GM12892 (cell line): ENCODE measurements around the gene C6orf136.
A peak's percentile ranks its signal among the peaks of the same experiment; 100 is the strongest.

Source experiments
- DNase-seq: peaks from one replicate; pipeline ENCODE4 v3.0.0; 2011; ENCODE audit not compliant: insufficient read length
- FAIRE-seq: peaks from 2 replicates; lab custom pipeline; 2011; peaks lifted over from hg19 to GRCh38; lab: Jason Lieb, UNC
- POLR2A ChIP-seq: IDR thresholded peaks from 2 replicates; pipeline ENCODE4 v1.6.1; 2011; ENCODE audit warnings: low read depth, low read length, control low read depth
- POLR2AphosphoS5 ChIP-seq: IDR thresholded peaks from 2 replicates; pipeline ENCODE4 v1.6.1; 2011; ENCODE audit warnings: low read depth, low read length, control low read depth
- TAF1 ChIP-seq: IDR thresholded peaks from 2 replicates; pipeline ENCODE4 v1.6.1; 2011; ENCODE audit warnings: low read depth, mild to moderate bottlenecking, control low read depth, low read length, borderline replicate concordance

C6orf136 gene

DNA sequence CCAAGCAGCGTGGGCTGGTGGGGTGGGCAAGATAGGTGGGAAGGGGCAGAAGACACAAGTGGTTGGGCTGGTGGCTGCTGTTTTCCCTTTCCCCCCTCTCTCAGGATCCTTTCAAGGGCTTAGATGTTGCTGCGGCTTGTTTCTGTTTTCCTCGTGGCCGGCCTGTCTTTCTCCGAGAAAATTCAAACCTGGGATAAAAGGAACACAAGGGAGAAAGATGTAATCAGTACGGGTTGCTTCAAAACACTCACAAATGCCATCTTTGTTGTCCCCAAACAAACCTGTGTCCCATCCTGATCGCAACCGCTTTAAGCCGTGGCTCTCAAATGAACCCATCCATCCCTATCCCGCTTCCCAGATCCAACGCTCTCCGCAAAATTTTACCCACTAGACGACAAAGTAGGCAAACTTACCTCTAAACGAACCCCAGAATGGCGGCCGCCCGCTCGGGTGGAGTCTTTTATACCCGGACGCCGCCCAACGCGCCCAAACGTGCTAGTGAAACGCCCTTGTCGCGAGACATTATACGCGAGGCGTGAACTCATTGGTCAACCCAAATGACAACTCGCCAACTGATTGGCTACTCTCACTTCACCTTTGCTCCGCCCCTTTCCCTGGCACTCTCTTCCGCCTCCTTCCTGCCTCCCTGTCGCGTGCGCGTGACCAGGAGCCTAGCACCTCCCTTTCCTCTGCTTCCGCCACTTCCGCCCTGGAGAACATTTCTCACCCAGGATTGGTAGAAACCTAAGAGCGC is 29.9 kb upstream of the C6orf136 start, which contains the start of gene PPP1R10:
PPP1R10 (minus strand) TSS at position 433 of the 754 bp plus-strand sequence. CDS start 7,299 bp downstream, outside the sequence.
- TF ChIP-seq TAF1 (peak; percentile 99), POLR2A (peak; percentile 99), POLR2AphosphoS5 (peak; percentile 100)
- DNase-seq: peak; percentile 76
- FAIRE-seq: peak; percentile 97

DNA sequence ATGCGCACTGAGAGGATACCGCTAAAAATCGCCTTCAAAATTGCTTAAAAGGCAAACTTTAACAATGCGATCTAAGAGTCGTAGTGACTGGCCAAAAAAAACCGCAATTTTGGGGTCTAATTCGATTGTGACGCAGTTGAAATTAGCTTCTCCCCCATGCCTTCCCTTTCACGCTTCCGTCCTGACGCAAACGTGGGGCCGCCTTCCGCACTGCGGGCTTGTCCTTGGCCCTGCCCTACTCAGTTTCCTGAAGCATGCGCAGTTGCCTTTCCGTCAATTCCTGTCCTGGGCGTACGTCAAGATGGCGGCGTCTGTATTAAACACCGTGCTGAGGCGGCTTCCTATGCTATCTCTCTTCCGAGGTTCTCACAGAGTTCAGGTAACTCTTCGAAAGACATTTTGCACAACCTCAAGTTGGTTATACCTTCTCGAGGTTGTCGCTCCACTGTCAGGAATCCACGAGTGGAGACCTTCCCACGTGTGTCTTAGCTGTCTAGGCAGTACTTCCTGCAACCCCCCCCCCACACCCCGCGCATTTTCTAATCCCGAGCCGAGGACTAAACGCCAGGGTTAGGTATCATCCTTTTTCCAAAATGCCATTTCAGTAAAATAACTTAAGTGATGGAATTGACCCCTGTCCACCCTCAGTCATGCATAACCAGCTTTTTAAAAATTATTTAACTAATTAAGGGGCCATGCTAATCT is 29.2 kb upstream of the C6orf136 start, which contains the start of gene MRPS18B:
MRPS18B (plus strand) TSS at position 276 of the 705 bp plus-strand sequence; CDS start at position 302, 26 bp downstream.
- DNase-seq (peak; percentile 71), FAIRE-seq (no peak)
- peak; percentile 97 for TF ChIP-seq POLR2A
- TF ChIP-seq POLR2AphosphoS5: peak; percentile 95
- TF ChIP-seq TAF1: peak; percentile 96

DNA sequence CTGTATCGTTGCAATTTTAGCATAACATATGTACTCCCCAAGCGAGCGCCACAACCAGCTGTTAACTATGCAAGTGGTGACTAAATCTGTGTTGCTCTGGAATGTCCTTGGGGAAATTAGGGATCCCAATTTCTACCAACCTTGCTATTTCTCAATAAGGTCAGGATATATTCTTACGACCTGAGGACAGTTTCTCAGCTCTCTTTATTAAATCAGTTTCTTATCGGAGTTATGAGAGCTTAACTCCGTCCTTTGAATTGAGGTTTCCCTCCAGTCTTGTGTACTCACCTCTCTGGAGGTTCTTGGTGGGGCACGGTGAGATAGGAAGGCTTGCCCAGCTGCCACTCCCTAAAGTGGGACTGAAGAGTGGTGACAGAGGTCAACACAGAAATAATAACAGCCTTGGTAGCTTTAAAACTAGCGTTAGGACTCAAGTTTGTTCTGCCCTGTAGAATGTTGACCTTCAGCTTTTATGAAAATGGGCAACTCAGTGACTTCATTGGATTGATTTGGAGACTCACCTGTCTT is 28.6 kb upstream of the C6orf136 start:
- FAIRE-seq (no peak), DNase-seq (no peak)
- TF ChIP-seq POLR2AphosphoS5 (no peak), POLR2A (no peak), TAF1 (no peak)

DNA sequence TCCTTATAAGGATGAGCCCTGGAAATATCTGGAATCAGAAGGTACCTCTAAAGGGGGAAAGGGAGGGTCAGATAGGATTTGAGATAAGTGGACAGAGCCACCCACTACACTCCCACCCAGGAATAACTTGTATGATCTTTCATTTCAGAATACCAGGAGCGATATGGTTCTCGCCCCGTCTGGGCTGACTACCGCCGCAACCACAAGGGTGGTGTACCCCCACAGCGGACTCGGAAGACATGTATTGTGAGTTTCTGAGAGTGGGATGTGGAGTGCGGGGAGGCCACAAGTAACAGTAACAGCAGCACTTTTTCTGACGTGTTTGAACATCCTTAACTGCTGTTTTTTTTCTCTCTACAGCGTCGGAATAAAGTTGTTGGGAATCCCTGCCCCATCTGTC is 27.4 kb upstream of the C6orf136 start:
- DNase-seq (no peak), FAIRE-seq (no peak)
- TF ChIP-seq POLR2AphosphoS5: no peak
- no peak for TF ChIP-seq TAF1
- no peak for TF ChIP-seq POLR2A

DNA sequence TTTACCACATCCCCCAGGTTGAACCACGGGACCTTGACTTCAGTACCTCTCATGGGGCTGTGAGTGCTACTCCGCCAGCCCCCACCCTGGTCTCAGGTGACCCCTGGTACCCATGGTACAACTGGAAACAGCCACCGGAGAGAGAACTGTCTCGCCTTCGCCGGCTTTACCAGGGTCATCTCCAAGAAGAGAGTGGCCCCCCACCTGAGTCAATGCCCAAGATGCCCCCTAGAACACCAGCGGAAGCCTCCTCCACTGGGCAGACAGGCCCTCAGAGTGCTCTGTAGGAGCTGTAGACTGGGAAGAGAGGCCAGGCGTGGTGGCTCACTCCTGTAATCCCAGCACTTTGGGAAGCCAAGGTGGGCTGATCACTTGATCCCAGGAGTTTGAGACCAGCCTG is 21.4 kb upstream of the C6orf136 start:
- no peak for TF ChIP-seq TAF1
- TF ChIP-seq POLR2A: no peak
- TF ChIP-seq POLR2AphosphoS5: no peak
- FAIRE-seq (no peak), DNase-seq (no peak)

DNA sequence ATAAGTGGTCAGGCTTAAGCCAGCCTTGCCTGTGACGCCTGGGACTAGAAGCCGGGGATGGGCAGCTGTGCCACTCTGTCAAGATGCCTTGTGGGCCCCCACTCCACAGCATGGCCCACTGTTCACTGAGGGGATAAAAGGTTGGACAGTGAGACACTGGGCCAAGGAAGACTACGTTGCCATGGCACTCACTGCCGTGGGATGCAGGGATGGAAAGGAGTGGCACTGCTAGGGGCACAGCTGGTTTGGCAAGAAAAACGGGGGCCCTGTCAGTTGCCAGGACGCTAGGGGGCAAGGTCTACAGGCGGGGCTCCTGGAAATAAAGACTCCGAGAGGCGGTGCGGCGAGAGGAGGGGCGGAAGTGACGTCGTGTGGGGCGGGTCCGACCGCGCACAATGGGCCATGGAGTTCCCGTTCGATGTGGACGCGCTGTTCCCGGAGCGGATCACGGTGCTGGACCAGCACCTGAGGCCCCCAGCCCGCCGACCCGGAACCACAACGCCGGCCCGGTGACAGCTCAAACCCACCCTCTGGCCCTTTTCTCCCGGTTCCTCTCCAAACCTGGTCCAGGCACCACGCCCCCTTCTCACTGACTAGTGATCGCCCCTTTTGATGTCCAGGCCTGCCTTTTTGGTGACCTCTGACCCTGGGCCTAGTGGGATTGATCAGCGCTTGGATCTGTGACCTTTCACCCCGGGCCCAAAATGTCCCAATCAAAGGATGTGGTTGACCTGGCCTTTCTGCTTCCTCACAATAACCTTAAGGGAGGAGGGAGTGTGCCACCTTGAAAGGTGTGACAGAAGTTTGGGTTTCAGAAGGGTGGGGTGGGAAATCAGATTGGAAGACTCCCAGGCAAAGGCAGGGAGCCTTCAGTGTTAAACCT is 20.2 kb upstream of the C6orf136 start, which contains the start of gene ATAT1:
ATAT1 (plus strand) TSS at position 391 of the 883 bp plus-strand sequence.
- FAIRE-seq: peak; percentile 93
- TF ChIP-seq TAF1: peak; percentile 58; the same call in 1 of the 2 replicates
- peak; percentile 87 for TF ChIP-seq POLR2A
- TF ChIP-seq POLR2AphosphoS5: peak; percentile 85
- peak; percentile 88 for DNase-seq

DNA sequence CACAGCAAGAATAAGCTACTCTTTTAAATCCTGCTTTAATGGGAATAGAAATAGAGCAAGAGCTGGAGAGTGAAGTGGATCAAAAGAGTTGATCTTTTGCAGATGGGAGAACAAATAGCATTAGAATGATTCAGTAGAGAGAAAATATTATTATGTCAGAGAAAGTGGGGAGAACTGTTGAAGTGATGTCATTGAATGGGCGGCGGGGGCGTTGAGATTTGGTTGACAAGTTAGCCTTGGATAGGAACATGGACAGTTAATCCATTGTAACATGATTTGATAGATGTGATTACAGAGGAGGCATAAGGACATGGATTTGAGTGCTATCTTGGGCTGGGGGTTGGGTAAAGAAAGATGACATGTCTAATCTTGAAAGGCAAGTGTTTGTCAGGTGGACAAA is 11.1 kb upstream of the C6orf136 start:
- no peak for TF ChIP-seq POLR2A
- FAIRE-seq: no peak
- DNase-seq: no peak

DNA sequence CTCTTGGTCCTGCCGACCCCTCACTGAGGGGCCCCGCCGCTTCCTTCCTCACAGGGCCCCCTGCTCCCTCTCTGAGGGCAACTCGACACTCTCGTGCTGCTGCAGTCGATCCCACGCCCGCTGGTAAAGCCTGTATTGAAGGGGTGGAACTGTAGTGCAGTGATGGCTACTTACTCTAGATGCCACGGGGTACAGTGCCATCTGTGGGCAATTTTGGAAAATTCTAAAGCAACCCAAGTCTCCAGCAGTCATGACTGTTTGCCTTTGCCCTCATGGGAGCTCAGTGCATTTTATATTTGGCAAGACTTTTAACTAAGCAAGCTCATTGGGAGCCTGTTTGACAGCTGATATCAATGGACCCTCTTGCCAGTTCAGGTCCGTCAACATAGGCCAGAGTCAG is 6.5 kb upstream of the C6orf136 start:
- DNase-seq (no peak), FAIRE-seq (no peak)
- TF ChIP-seq TAF1 (no peak), POLR2AphosphoS5 (no peak), POLR2A (no peak)

DNA sequence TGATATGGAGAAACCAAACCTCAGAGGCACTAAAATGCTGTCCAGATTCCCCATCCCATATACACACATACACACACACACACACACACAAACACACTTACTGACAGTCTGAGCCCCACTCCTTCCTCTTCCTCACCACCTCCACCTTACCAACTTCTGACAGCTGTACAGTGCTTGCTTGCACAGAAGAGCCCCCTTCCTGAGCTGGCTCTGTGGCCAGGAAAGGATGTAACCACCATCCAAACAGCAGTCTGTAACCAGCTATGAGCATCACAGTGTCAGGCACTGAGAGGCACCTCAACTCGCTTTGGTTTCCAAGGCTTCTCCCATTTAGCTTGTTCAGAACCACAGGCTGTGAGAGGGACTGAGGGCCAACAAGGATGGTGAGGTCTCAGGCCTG is 5.9 kb upstream of the C6orf136 start:
- FAIRE-seq: no peak
- no peak for TF ChIP-seq POLR2A

DNA sequence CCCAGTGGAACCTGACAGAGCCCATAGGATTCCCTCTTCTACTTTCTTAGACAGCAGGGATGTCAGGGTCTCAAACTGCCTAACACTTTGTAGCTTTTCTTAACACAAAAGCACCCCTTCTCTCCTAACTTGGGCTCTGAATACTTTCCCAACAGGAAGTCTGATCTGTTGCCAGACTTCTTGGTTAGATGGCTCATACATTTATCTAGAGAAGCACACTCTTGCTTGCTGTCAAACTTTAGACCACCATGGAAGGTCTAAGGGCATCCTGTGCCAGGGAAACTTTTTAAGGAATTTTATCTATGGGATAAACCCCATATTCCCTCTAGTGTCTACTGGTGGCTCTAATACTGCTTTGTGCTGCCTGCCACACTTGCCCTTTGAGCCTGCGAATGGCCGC is 3.3 kb upstream of the C6orf136 start:
- no peak for FAIRE-seq
- DNase-seq: no peak
- no peak for TF ChIP-seq POLR2AphosphoS5
- TF ChIP-seq POLR2A: no peak
- TF ChIP-seq TAF1: no peak

More for the DNA sequence above, 5.9 kb upstream of the C6orf136 start:
- DNase-seq: no peak

DNA sequence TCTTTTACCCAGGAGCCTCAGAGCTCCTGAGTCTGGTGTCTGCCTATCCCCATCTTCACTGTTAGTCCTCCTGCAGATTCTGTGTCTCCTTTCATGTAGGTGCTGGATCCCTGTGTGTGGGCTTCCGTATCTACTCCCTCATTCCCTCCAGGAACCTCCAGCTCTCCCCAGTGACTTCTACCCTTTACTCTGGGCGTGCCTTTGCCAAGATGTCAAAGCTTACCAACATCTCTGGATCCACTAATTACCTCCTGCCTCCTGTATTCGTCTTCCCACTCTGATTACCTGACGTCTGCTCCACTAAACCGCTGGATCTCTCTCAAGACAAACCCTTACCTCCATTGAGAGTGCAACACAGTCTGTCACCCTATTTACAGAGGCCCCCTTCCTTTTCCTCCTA is 2.2 kb upstream of the C6orf136 start:
- no peak for TF ChIP-seq TAF1
- DNase-seq (no peak), FAIRE-seq (no peak)

DNA sequence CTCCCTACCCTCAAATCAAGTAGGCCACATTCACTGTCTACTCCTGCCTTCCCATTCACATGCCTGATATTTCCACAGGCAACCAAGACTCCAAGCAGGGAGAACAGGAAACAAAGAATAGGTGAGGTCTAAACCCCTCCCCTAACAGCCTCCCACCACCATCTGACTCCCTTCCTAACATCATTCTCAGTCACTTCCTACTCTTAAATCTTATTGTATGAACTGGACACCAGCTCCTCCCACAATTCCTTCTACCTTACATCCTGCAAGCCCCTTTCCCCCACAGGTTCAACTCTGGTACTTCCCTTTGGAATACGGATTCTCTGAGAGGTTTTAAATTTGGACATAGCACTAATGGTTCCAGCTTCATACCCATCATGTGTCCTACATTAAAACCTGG is 944 bp upstream of the C6orf136 start:
- no peak for FAIRE-seq
- TF ChIP-seq POLR2AphosphoS5 (peak; percentile 37; the same call in 1 of the 2 replicates), TAF1 (no peak)
- DNase-seq: no peak
